HepG2 (cell line): ENCODE results near the gene PIEZO1. TPM values are rescaled to one million over a fixed set of nuclear protein-coding genes. Genes with fewer than 3 reads are reported as not detected.

ENCODE experiments used
- CREB1 ChIP-seq, 2 experiments: fragments of 450-650 bp in 1 of 2; IDR thresholded peaks; 2 replicates each; pipeline ENCODE4 v1.6.1; 2016 to 2017; ENCODE audit warnings: control low read depth in 1 of 2, mild to moderate bottlenecking in 1 of 2, missing compliant biosample characterization in 1 of 2, missing genetic modification characterization in 1 of 2
- FUBP1 ChIP-seq: sonication (generic); formaldehyde crosslinking; IDR thresholded peaks from 2 replicates; pipeline ENCODE4 v1.5.1; 2020; ENCODE audit warnings: missing genetic modification reagents, mild to moderate bottlenecking, borderline replicate concordance
- HNRNPK ChIP-seq: fragments of 200-400 bp; formaldehyde crosslinking; IDR thresholded peaks from 2 replicates; pipeline ENCODE4 v1.6.1; 2018; ENCODE audit warnings: low read length, low read depth, moderate library complexity, mild to moderate bottlenecking; ENCODE audit not compliant: poor library complexity, severe bottlenecking
- JUN ChIP-seq: sonication (generic); formaldehyde crosslinking; IDR thresholded peaks from 2 replicates; pipeline ENCODE4 v1.4.0; 2020; ENCODE audit warnings: mild to moderate bottlenecking, missing genetic modification reagents
- KLF16 ChIP-seq, 2 experiments: sonication (generic) in 1 of 2; formaldehyde crosslinking in 1 of 2; IDR thresholded peaks; 2 replicates each; pipeline versions ENCODE4 v1.6.1 to v1.8.0; 2016 to 2023; ENCODE audit warnings: missing genetic modification reagents in 2 of 2, missing compliant biosample characterization in 1 of 2
- MED8 ChIP-seq: sonication (generic); formaldehyde crosslinking; IDR thresholded peaks from 2 replicates; pipeline ENCODE4 v1.8.1; 2023; ENCODE audit warnings: mild to moderate bottlenecking, missing genetic modification reagents; ENCODE audit not compliant: insufficient replicate concordance
- MYNN ChIP-seq: sonication (generic); formaldehyde crosslinking; IDR thresholded peaks from 2 replicates; pipeline ENCODE4 v1.4.0; 2020; ENCODE audit warnings: mild to moderate bottlenecking, low read depth, missing genetic modification reagents
- PRPF4 ChIP-seq: fragments of 200-400 bp; formaldehyde crosslinking; IDR thresholded peaks from 2 replicates; pipeline ENCODE4 v1.6.1; 2016; ENCODE audit warnings: low read length, low read depth; ENCODE audit not compliant: poor library complexity, severe bottlenecking
- RBFOX2 ChIP-seq: fragments of 200-400 bp; formaldehyde crosslinking; IDR thresholded peaks from 2 replicates; pipeline ENCODE4 v1.6.1; 2017; ENCODE audit warnings: low read depth, mild to moderate bottlenecking, low read length
- SETDB1 ChIP-seq: sonication (generic); formaldehyde crosslinking; IDR thresholded peaks from 2 replicates; pipeline ENCODE4 v1.5.1; 2020; ENCODE audit warnings: missing genetic modification reagents, mild to moderate bottlenecking, borderline replicate concordance
- SMAD9 ChIP-seq: sonication (generic); formaldehyde crosslinking; IDR thresholded peaks from 2 replicates; pipeline ENCODE4 v1.5.1; 2020; ENCODE audit warnings: mild to moderate bottlenecking, missing genetic modification reagents
- SP5 ChIP-seq: IDR thresholded peaks from 2 replicates; pipeline ENCODE4 v1.6.1; 2016; ENCODE audit warnings: low read depth, borderline replicate concordance
- SYNCRIP ChIP-seq: fragments of 200-400 bp; formaldehyde crosslinking; IDR thresholded peaks from 2 replicates; pipeline ENCODE4 v1.6.1; 2018; ENCODE audit warnings: mild to moderate bottlenecking, low read depth, low read length; ENCODE audit not compliant: insufficient read depth
- TEAD2 ChIP-seq: sonication (generic); formaldehyde crosslinking; IDR thresholded peaks from 2 replicates; pipeline ENCODE4 v1.9.0; 2021; ENCODE audit warnings: missing genetic modification reagents
- TFAP4 ChIP-seq: sonication (generic); IDR thresholded peaks from 2 replicates; pipeline ENCODE4 v1.6.1; 2016; ENCODE audit warnings: low read depth, borderline replicate concordance
- ZFP1 ChIP-seq: IDR thresholded peaks from 2 replicates; pipeline ENCODE4 v1.6.1; 2016
- ZNF17 ChIP-seq: sonication (generic); formaldehyde crosslinking; IDR thresholded peaks from 2 replicates; pipeline ENCODE4 v1.5.0; 2020; ENCODE audit warnings: mild to moderate bottlenecking, missing genetic modification reagents
- ZNF350 ChIP-seq: sonication (generic); formaldehyde crosslinking; IDR thresholded peaks from 2 replicates; pipeline ENCODE4 v1.4.0; 2020; ENCODE audit warnings: mild to moderate bottlenecking, low read depth, missing genetic modification reagents, borderline replicate concordance
- ZNF616 ChIP-seq: sonication (generic); formaldehyde crosslinking; IDR thresholded peaks from 2 replicates; pipeline ENCODE4 v1.5.0; 2020; ENCODE audit warnings: low read depth, mild to moderate bottlenecking, missing genetic modification reagents
- ZNF747 ChIP-seq: sonication (generic); formaldehyde crosslinking; IDR thresholded peaks from 2 replicates; pipeline ENCODE4 v1.8.1; 2023; ENCODE audit warnings: missing genetic modification reagents, mild to moderate bottlenecking, borderline replicate concordance
- ZNF768 ChIP-seq: sonication (generic); formaldehyde crosslinking; IDR thresholded peaks from 2 replicates; pipeline ENCODE4 v1.4.0; 2020; ENCODE audit warnings: missing genetic modification reagents
- ZNF770 ChIP-seq: sonication (generic); formaldehyde crosslinking; IDR thresholded peaks from 2 replicates; pipeline ENCODE4 v1.5.0; 2020; ENCODE audit warnings: mild to moderate bottlenecking, missing genetic modification reagents
- ZNF816 ChIP-seq: sonication (generic); formaldehyde crosslinking; IDR thresholded peaks from 2 replicates; pipeline ENCODE4 v1.8.0; 2022; ENCODE audit warnings: missing genetic modification reagents, mild to moderate bottlenecking, borderline replicate concordance
- polyA plus RNA-seq, 8 experiments: library from polyadenylated mRNA; depleted of rRNA in 3 of 8; stranded (reverse) in 7 of 8; unstranded in 1 of 8; fragments of >200 nt; fragmentation: Illumina TruSeq in 4 of 8; extraction: Trizol in 4 of 8; gene quantifications; 2 replicates each; pipeline versions ENCODE4 v1.2.1 to v1.2.3, GENCODE V29; 2011 to 2016; ENCODE audit warnings: low read depth in 4 of 8, missing spikeins in 1 of 8, mixed read lengths in 1 of 8; ENCODE audit not compliant: insufficient read depth in 1 of 8
- total RNA-seq, 5 experiments: library from RNA; depleted of rRNA; stranded (reverse); fragments of >200 nt; fragmentation: Illumina TruSeq; extraction: Trizol; gene quantifications; 2 replicates each; pipeline ENCODE4 v1.2.3, GENCODE V29; 2016; ENCODE audit warnings: low read depth in 1 of 5

The PIEZO1 gene
- total and polyA plus RNA-seq, 2 of the 13 experiments (the other 11 are each of a cell fraction or from before 2014, with no cell fraction given): 67.9 to 85.0 TPM

- TF ChIP-seq HNRNPK (peak; percentile 57), TFAP4 (peak; percentile 95), SYNCRIP (no peak), RBFOX2 (peak; percentile 52; the same call in 1 of the 2 replicates), KLF16 (CRISPR knock-in tag; IDR thresholded peaks at IDR 0.05) (peak in 1 of 2 experiments; percentile 77; a peak in 2 of 4 replicates), ZFP1 (CRISPR knock-in tag) (peak; percentile 90), SP5 (peak; percentile 95), TEAD2 (CRISPR knock-in tag) (no peak), ZNF768 (CRISPR knock-in tag) (no peak), PRPF4 (no peak), ZNF770 (0 out of 2 replicates have a peak, but pooled peaks have one; percentile 23), ZNF616 (0 out of 2 replicates have a peak, but pooled peaks have one; percentile 11), ZNF816 (CRISPR knock-in tag) (no peak), ZNF747 (CRISPR knock-in tag) (peak; percentile 91), CREB1 (IDR thresholded peaks at IDR 0.05) (no peak), CREB1 (CRISPR knock-in tag; IDR thresholded peaks at IDR 0.05) (no peak), FUBP1 (CRISPR knock-in tag) (no peak), ZNF17 (CRISPR knock-in tag) (no peak), ZNF350 (peak; percentile 88; the same call in 1 of the 2 replicates), MYNN (no peak), SETDB1 (CRISPR knock-in tag) (no peak), SMAD9 (CRISPR knock-in tag) (peak; percentile 38; the same call in 1 of the 2 replicates), MED8 (CRISPR knock-in tag) (no peak), JUN (no peak)
These were observed 25.6 kb downstream of the PIEZO1 start (continued) for GRCh38 chr16:88759245-88759975.
